ENCODE measurements around the gene IGSF3.
"Not testable (repeated sequence)": the region's sequence is repeated elsewhere in the genome, so short reads cannot be mapped to it uniquely, and the experiment has no call there.

DNA sequence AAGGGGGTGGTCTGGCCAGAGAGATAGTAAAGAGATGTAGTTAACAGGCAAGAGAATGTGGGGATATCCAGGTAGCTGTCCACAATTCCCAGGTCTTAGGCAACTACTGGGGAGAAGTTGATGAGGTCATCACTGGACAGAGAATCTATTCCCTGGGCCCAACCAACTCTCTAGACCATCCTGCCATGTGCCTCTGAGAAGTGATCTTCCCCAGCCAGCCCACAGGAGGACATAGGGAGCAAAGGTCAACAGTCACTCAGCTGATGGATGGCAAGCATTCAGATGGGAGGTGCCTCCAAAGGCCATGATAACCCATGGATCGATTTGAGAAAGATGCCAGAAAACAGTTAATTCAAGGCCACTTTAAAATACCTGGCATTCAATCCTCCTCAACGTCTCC is 36.0 kb downstream of the IGSF3 start:
- TF ChIP-seq, protein P1, sequence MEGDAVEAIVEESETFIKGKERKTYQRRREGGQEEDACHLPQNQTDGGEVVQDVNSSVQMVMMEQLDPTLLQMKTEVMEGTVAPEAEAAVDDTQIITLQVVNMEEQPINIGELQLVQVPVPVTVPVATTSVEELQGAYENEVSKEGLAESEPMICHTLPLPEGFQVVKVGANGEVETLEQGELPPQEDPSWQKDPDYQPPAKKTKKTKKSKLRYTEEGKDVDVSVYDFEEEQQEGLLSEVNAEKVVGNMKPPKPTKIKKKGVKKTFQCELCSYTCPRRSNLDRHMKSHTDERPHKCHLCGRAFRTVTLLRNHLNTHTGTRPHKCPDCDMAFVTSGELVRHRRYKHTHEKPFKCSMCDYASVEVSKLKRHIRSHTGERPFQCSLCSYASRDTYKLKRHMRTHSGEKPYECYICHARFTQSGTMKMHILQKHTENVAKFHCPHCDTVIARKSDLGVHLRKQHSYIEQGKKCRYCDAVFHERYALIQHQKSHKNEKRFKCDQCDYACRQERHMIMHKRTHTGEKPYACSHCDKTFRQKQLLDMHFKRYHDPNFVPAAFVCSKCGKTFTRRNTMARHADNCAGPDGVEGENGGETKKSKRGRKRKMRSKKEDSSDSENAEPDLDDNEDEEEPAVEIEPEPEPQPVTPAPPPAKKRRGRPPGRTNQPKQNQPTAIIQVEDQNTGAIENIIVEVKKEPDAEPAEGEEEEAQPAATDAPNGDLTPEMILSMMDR (IDR thresholded peaks at IDR 0.05 in 8 of 11, conservative IDR thresholded peaks at IDR 0.05 in 3 of 11): not testable (repeated sequence)
- not testable (repeated sequence) for TF ChIP-seq POLR2AphosphoS5 (IDR thresholded peaks at IDR 0.05)
